Activated naive CD8-positive, alpha-beta T cell (primary cell): ENCODE measurements around the gene TGFB1.
A peak's percentile ranks its signal among the peaks of the same experiment; 100 is the strongest.
"Not testable (repeated sequence)": the region's sequence is repeated elsewhere in the genome, so short reads cannot be mapped to it uniquely, and the experiment has no call there.

Experiments
- H3K27ac Mint-ChIP-seq: one replicate; pipeline ENCODE4 v1.8.0; 2021; ENCODE audit warnings: mixed read lengths
- H3K27me3 Mint-ChIP-seq: one replicate; pipeline ENCODE4 v1.8.0; 2021; ENCODE audit warnings: mixed read lengths
- H3K36me3 Mint-ChIP-seq: one replicate; pipeline ENCODE4 v1.8.0; 2021; ENCODE audit warnings: mixed read lengths
- H3K4me1 Mint-ChIP-seq: one replicate; pipeline ENCODE4 v1.8.0; 2021; ENCODE audit warnings: low read depth, mixed read lengths
- H3K4me3 Mint-ChIP-seq: one replicate; pipeline ENCODE4 v1.8.0; 2021; ENCODE audit warnings: mild to moderate bottlenecking, mixed read lengths
- H3K9me3 Mint-ChIP-seq: one replicate; pipeline ENCODE4 v1.8.0; 2021; ENCODE audit warnings: low read depth, mixed read lengths

Gene TGFB1

DNA sequence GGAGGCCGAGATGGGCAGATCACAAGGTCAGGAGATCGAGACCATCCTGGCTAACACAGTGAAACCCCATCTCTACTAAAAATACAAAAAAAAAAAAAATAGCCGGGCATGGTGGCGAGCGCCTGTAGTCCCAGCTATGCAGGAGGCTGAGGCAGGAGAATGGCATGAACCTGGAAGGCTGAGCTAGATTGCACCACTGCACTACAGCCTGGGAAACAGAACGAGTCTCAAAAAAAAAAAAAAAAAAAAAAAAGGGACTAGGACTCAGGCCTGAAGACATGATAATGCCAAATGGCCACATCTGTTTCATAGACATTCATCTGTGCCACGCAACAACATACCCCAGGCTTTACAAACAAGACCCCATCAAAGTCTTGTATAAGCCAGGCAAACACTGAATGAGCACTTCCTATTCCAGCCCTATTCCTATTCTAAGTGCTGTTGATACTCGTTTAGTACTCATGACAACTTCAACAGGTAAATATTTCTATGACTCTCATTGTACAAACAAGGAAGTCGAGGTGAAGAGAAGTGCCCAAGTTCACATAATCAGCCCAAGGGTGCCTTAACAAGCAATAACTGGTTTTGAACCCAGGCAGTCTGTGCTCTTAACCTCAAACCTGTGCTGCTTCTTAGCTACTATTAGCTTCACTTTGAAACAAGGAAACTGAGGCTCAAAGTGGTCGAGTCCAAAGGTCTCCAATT is 8.6 kb upstream of the TGFB1 start:
- Mint-ChIP-seq H3K36me3 (no peaks in the 10 kb centered on the region), H3K4me3 (peak overlapping the region; percentile 97), H3K27me3 (no peaks in the 10 kb centered on the region), H3K9me3 (no peaks in the 10 kb centered on the region), H3K27ac (peak overlapping the region; percentile 54), H3K4me1 (peaks cover 56% of the 10 kb centered on the region)

DNA sequence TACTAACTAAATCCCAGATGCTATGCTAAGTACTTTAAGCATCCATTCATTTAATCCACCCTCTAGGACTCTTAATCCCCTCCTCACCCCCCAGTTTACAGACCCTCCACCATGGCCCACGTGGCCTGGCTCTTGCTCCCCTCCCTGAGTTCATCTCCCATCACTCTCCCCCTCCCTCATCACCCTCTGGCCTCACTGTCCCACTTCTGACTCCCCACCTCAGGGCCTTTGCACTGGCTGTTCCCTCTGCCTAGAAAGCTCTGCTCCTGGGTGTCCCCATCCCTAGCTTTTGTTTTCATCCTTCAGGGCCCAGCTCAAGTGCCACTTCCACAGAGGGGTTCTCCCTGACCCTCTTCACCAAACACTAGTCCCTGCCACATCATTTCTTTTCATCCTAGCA is 6.0 kb upstream of the TGFB1 start:
- H3K27me3 Mint-ChIP-seq = no peaks in the 10 kb centered on the region
- no peak overlapping the region for H3K27ac Mint-ChIP-seq
- H3K36me3 Mint-ChIP-seq = no peaks in the 10 kb centered on the region
- peaks cover 72% of the 10 kb centered on the region for H3K4me1 Mint-ChIP-seq
- H3K9me3 Mint-ChIP-seq = no peaks in the 10 kb centered on the region
- H3K4me3 Mint-ChIP-seq = no peak overlapping the region

GRCh38 chr19:41357746-41358145 is 4.0 kb upstream of the TGFB1 start:
- H3K4me1 Mint-ChIP-seq = peaks cover 60% of the 10 kb centered on the region
- H3K27ac Mint-ChIP-seq = peak overlapping the region; percentile 99
- no peaks in the 10 kb centered on the region for H3K9me3 Mint-ChIP-seq
- no peaks in the 10 kb centered on the region for H3K27me3 Mint-ChIP-seq
- H3K36me3 Mint-ChIP-seq = no peaks in the 10 kb centered on the region
- peak overlapping the region; percentile 81 for H3K4me3 Mint-ChIP-seq

DNA sequence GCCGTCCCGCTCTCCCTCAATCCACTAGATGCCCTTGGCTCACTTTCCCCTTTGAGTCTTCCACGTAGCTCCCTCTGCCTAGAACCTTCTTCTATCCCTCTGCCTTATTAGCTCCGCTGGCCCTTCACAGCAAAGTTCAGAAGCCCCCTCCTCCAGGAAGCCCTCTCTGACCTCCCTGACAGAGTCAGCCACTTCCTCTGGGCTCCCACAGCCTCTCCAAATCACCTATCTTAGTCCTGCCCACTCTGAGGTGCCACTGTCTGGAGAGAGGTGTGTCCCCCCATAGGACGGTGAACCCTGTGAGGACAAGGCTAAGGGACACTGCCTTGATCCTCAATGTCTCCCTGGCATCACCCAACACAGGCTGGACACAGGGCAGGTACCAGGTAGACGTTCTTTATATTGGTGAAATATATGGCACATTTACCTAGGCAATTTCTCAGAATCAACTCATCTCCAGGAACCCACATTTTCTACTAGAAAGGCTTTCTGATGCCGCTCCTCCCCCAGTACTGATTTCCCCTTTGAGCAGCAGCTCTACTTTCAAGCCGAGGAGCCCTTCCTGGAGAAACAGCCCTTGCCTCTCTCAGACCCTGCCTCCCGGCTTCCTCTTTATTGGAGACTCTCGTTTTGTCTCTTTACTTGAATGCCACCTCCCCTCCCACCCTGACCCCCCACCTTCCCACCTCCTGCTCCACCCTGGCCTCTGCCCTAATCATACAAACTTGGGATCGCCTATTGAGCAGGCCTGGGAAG is 3.4 kb upstream of the TGFB1 start:
- Mint-ChIP-seq H3K4me1 (peaks cover 55% of the 10 kb centered on the region), H3K36me3 (no peaks in the 10 kb centered on the region), H3K4me3 (peak overlapping the region; percentile 81), H3K9me3 (no peaks in the 10 kb centered on the region), H3K27ac (peak overlapping the region; percentile 99), H3K27me3 (no peaks in the 10 kb centered on the region)

- H3K27me3 Mint-ChIP-seq = no peaks in the 10 kb centered on the region
- H3K4me1 Mint-ChIP-seq = peaks cover 56% of the 10 kb centered on the region
- peak overlapping the region; percentile 99 for H3K27ac Mint-ChIP-seq
- no peaks in the 10 kb centered on the region for H3K36me3 Mint-ChIP-seq
- H3K4me3 Mint-ChIP-seq = peak overlapping the region; percentile 81
- no peaks in the 10 kb centered on the region for H3K9me3 Mint-ChIP-seq
These were observed 2.1 kb upstream of the TGFB1 start for GRCh38 chr19:41355802-41356201.

DNA sequence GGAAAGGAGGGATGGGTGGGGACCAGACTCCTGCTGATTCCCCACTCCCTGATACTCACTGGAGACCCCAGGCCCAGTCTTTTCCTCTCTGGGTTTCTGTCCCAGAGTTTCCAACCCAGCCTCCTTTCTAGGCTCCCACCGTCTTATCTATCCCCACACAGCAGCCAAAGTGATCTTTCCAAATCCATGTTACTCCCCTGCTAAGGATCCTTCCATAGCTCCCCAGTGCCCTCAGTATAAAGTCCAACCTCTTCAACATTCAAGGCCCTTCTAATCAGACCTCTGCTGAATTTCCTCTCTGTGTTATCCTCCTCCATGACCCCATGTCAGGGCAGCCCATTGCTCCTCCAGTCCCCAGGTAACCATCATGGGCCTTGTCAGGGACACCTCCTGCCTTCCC is 1.3 kb upstream of the TGFB1 start:
- H3K4me1 Mint-ChIP-seq = peaks cover 56% of the 10 kb centered on the region
- no peaks in the 10 kb centered on the region for H3K9me3 Mint-ChIP-seq
- no peaks in the 10 kb centered on the region for H3K27me3 Mint-ChIP-seq
- H3K4me3 Mint-ChIP-seq = peak overlapping the region; percentile 81
- peak overlapping the region; percentile 99 for H3K27ac Mint-ChIP-seq
- no peaks in the 10 kb centered on the region for H3K36me3 Mint-ChIP-seq

GRCh38 chr19:41354343-41354953 is 726 bp upstream of the TGFB1 start:
- H3K36me3 Mint-ChIP-seq = no peaks in the 10 kb centered on the region
- no peaks in the 10 kb centered on the region for H3K27me3 Mint-ChIP-seq
- peak overlapping the region; percentile 91 for H3K4me3 Mint-ChIP-seq
- no peaks in the 10 kb centered on the region for H3K9me3 Mint-ChIP-seq
- peak overlapping the region; percentile 89 for H3K27ac Mint-ChIP-seq
- H3K4me1 Mint-ChIP-seq = peaks cover 59% of the 10 kb centered on the region

- Mint-ChIP-seq H3K27me3 (no peaks in the 10 kb centered on the region), H3K9me3 (no peaks in the 10 kb centered on the region), H3K27ac (peak overlapping the region; percentile 98), H3K4me3 (peak overlapping the region; percentile 100), H3K36me3 (peaks cover 5% of the 10 kb centered on the region), H3K4me1 (peaks cover 55% of the 10 kb centered on the region)
These were observed 885 bp downstream of the TGFB1 start for GRCh38 chr19:41352609-41353465.

DNA sequence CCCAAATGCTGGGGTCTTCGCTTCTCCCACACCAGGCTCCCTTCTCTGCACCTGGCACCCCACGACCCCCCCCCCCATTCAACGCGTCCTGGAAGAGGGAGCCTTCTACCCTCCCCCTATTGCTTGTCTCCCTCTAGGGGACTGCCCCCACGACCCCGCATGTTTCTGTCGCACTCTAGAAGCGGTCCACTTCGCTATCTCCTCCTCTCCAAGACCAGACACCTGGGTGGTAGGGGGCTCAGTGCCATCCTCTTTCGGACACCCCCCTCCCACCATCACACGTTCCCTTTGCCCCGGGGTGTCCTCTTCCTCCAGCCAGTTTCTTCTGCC is 1.5 kb downstream of the TGFB1 start:
- Mint-ChIP-seq H3K9me3 (no peaks in the 10 kb centered on the region), H3K27me3 (no peaks in the 10 kb centered on the region), H3K4me1 (peaks cover 51% of the 10 kb centered on the region), H3K36me3 (peaks cover 5% of the 10 kb centered on the region), H3K27ac (peak overlapping the region; percentile 98), H3K4me3 (peak overlapping the region; percentile 100)

GRCh38 chr19:41351339-41352245 is 2.1 kb downstream of the TGFB1 start:
- no peaks in the 10 kb centered on the region for H3K9me3 Mint-ChIP-seq
- H3K4me3 Mint-ChIP-seq = peak overlapping the region; percentile 100
- peaks cover 5% of the 10 kb centered on the region for H3K36me3 Mint-ChIP-seq

DNA sequence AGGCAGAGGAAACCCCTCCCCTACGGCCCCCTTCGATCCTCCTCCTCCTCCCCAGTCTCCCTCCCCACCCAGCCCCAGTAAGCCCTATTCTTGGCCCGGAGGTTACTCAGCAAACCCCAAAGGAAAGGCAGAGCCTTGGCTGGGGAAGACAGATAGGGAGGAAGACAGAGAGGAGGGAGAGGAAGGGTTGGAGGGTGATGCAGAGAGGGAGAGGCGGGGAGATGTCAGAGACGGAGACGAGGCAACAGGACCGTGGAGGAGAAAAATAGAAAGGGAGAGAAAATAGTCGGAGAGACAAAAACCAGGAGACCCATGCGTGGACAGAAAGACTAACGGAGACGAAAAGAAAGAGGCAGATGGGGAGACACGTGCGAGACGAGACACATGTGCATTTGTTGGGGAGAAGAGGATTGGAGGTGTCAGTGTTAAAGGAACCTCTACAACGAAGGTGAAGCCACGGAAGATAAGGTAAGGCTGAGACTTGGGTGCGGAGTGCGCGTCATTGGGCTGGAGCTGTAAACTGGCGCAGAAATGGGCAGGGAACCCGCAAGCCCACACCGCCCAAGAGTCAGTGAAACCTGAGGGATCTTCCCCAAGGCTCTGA is 2.9 kb downstream of the TGFB1 start:
- Mint-ChIP-seq H3K36me3 (peaks cover 7% of the 10 kb centered on the region), H3K27me3 (no peaks in the 10 kb centered on the region), H3K4me3 (peak overlapping the region; percentile 100), H3K27ac (peak overlapping the region; percentile 98), H3K4me1 (peaks cover 41% of the 10 kb centered on the region), H3K9me3 (no peaks in the 10 kb centered on the region)

More at GRCh38 chr19:41351339-41352245, 2.1 kb downstream of the TGFB1 start:
- peak overlapping the region; percentile 98 for H3K27ac Mint-ChIP-seq
- no peaks in the 10 kb centered on the region for H3K27me3 Mint-ChIP-seq
- peaks cover 46% of the 10 kb centered on the region for H3K4me1 Mint-ChIP-seq

GRCh38 chr19:41346916-41347315 is 6.8 kb downstream of the TGFB1 start:
- not testable (repeated sequence) for H3K4me3 Mint-ChIP-seq, H3K27me3 Mint-ChIP-seq, H3K9me3 Mint-ChIP-seq, H3K27ac Mint-ChIP-seq
- Mint-ChIP-seq H3K36me3 (peaks cover 11% of the 10 kb centered on the region), H3K4me1 (peaks cover 47% of the 10 kb centered on the region)

DNA sequence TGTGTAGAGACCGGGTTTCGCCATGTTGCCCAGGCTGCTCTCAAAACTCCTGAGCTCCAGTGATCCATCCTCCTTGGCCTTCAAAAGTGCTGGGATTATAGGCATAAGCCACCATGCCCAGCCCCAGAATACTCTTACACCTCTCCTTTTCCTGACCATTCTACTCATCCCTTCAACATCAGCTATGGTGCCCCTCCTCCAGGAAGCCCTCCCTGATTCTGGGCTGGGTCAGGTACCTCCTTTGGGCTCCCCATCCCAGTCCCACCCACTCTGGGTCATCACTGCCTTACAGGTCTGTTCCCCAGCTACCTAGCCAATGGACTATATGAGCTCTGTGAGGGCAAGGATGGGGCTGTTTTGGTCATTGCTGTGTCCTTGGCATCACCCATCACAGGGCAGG is 9.6 kb downstream of the TGFB1 start:
- no peak overlapping the region for H3K4me3 Mint-ChIP-seq
- H3K27me3 Mint-ChIP-seq = no peaks in the 10 kb centered on the region
- peaks cover 47% of the 10 kb centered on the region for H3K4me1 Mint-ChIP-seq
- peaks cover 16% of the 10 kb centered on the region for H3K36me3 Mint-ChIP-seq
- H3K27ac Mint-ChIP-seq = peak overlapping the region; percentile 54
- no peaks in the 10 kb centered on the region for H3K9me3 Mint-ChIP-seq
